ENCODE data around the gene PEAR1. TPM values are rescaled to one million over a fixed set of nuclear protein-coding genes. Genes with fewer than 3 reads are reported as not detected.
A peak's percentile ranks its signal among the peaks of the same experiment; 100 is the strongest.

PEAR1 gene
- polyA plus RNA-seq, 1 of the 3 experiments (the other 2 are of a cell fraction) = 1.2 TPM

DNA sequence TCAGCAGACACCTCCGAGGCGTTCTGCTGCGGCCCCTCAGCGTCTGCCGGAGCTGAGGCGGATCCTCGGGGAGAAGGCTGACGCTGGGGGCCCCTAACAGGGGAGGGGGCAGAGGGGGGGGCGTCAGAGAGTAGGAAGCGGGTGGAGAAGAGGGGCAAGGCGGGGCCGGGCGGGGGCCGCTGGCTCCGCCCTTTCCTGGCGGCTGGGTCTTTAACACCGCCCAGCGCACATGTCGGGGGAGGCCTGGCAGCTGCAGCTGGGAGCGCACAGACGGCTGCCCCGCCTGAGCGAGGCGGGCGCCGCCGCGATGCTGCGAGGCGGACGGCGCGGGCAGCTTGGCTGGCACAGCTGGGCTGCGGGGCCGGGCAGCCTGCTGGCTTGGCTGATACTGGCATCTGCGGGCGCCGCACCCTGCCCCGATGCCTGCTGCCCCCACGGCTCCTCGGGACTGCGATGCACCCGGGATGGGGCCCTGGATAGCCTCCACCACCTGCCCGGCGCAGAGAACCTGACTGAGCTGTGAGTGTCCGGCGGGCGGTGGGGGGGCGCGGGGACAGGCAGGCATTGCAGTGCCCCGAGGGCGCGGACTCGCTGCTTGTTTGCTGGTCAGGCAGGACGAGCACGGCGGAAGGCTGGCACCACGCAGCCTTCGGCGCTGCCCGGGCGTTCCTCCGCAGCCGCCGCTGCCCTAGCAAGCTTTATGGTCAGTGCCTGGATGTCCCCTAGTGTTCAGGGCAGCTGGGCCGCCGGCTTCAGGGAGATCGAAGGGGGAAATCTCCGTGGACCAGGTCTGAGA, 32.7 kb upstream of the PEAR1 start, which contains the start of gene NTRK1:
Gene NTRK1 (plus strand): TSS at position 238 of the 796 bp plus-strand sequence. CDS start 70 bp downstream, at position 308.
- Histone ChIP-seq H3K27ac (ENCODE audit: low read depth in 2 of 2, low read length in 1 of 2) (peak within 1 kb of the TSS in 1 of 2 experiments; percentile 97; a peak in 2 of 4 replicates), H3K9me3 (no peaks in the 10 kb centered on the region), H3K4me3 (ENCODE audit: low read depth in 2 of 2, low read length in 1 of 2) (peak within 1 kb of the TSS; percentile 54 to 64), H3K27me3 (ENCODE audit: insufficient read depth) (peaks cover 39% of the 10 kb centered on the region), H3K4me2 (peak within 1 kb of the TSS; percentile 91), H3K4me1 (ENCODE audit: control insufficient read depth in 1 of 2, insufficient read depth in 2 of 2, low read depth in 1 of 2, low read length in 1 of 2) (peaks cover 3 to 74% of the 10 kb centered on the region in 2 experiments; a peak in 2 of 4 replicates), H3K36me3 (replicated peaks in 1 of 2; ENCODE audit: control insufficient read depth in 1 of 2, insufficient read depth in 2 of 2, low read length in 1 of 2) (no peaks in the 10 kb centered on the region), H2AFZ (ENCODE audit: low read depth) (peak within 1 kb of the TSS; percentile 76; the same call in 1 of the 2 replicates), H3K9ac (no peak within 1 kb of the TSS), H3K9me2 (no peaks in the 10 kb centered on the region), H3K79me2 (ENCODE audit: insufficient read depth) (no peaks in the 10 kb centered on the region), H4K20me1 (ENCODE audit: insufficient read depth) (no peaks in the 10 kb centered on the region), H3F3A (replicated peaks; ENCODE audit: insufficient read depth) (peaks cover 4% of the 10 kb centered on the region)
- DNase-seq = peak; percentile 95
- CTCF ChIA-PET = interaction anchor here (0.7 to 22.1 kb wide), 49 partner anchors 10 to 281 kb away, joined by 3 to 566 read pairs (median 6); partner anchors contain the start of genes CRABP2, HDGF, ISG20L2 and METTL25B
- TF ChIP-seq SMC3 (IDR thresholded peaks at IDR 0.05; ENCODE audit: low read depth, low read length) (no peak), MXI1 (IDR thresholded peaks at IDR 0.05; ENCODE audit: low read depth, low read length) (peak; percentile 95), FOXJ3 (CRISPR knock-in tag; IDR thresholded peaks at IDR 0.05) (no peak), RCOR1 (IDR thresholded peaks at IDR 0.05; ENCODE audit: low read length) (no peak), RAD21 (IDR thresholded peaks at IDR 0.05; ENCODE audit: low read length) (no peak; the same call in 1 of the 2 replicates), RXRA (IDR thresholded peaks at IDR 0.05; ENCODE audit: borderline replicate concordance, low read depth) (no peak), SIN3A (IDR thresholded peaks at IDR 0.05; ENCODE audit: borderline replicate concordance, low read depth, low read length) (peak; percentile 75; the same call in 1 of the 2 replicates)
- TF ChIP-seq, protein P1, sequence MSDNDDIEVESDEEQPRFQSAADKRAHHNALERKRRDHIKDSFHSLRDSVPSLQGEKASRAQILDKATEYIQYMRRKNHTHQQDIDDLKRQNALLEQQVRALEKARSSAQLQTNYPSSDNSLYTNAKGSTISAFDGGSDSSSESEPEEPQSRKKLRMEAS (IDR thresholded peaks at IDR 0.05; ENCODE audit: low read depth) = 0 out of 2 replicates have a peak, but pooled peaks have one; percentile 32
- TF ChIP-seq, protein P2, sequence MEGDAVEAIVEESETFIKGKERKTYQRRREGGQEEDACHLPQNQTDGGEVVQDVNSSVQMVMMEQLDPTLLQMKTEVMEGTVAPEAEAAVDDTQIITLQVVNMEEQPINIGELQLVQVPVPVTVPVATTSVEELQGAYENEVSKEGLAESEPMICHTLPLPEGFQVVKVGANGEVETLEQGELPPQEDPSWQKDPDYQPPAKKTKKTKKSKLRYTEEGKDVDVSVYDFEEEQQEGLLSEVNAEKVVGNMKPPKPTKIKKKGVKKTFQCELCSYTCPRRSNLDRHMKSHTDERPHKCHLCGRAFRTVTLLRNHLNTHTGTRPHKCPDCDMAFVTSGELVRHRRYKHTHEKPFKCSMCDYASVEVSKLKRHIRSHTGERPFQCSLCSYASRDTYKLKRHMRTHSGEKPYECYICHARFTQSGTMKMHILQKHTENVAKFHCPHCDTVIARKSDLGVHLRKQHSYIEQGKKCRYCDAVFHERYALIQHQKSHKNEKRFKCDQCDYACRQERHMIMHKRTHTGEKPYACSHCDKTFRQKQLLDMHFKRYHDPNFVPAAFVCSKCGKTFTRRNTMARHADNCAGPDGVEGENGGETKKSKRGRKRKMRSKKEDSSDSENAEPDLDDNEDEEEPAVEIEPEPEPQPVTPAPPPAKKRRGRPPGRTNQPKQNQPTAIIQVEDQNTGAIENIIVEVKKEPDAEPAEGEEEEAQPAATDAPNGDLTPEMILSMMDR (IDR thresholded peaks at IDR 0.05) = no peak
- POLR2A ChIA-PET = interaction anchor here (0.6 to 6.4 kb wide), 26 partner anchors 9 to 184 kb away, joined by 3 to 97 read pairs (median 4); partner anchors contain the start of genes HDGF, ISG20L2, METTL25B and MRPL24
- 5% methylated on average over 10 of the region's 69 CpGs for WGBS (ENCODE audit: low lambda C conversion rate)

DNA sequence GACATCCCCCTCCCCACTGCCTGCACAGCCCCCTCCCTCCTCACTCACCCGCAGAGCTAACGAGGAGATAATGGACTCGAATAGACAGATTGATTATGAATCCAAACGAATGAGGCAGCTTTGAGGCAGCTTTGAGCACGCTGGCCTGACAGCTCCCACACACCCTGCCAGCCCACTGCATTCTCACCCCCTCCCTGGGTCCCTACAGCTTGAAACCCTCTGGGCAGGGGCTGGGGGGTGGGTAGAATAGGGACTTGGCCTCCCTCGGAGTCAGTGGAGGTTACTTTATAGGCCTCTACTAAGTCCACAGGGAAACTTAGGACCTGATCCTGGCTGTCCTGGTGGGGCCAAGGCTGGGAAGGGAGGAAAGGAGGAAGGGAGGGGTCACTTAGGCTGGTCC, 30.9 kb upstream of the PEAR1 start:
- Histone ChIP-seq H3K9me2 (no peaks in the 10 kb centered on the region), H3K4me1 (ENCODE audit: control insufficient read depth in 1 of 2, insufficient read depth in 2 of 2, low read depth in 1 of 2, low read length in 1 of 2) (peaks cover 3 to 60% of the 10 kb centered on the region in 2 experiments; a peak in 2 of 4 replicates), H3F3A (replicated peaks; ENCODE audit: insufficient read depth) (peaks cover 4% of the 10 kb centered on the region), H3K9me3 (no peaks in the 10 kb centered on the region), H3K4me2 (no peak overlapping the region), H3K4me3 (ENCODE audit: low read depth in 2 of 2, low read length in 1 of 2) (peak overlapping the region in 1 of 2 experiments; percentile 17; a peak in 1 of 4 replicates), H3K27me3 (ENCODE audit: insufficient read depth) (peaks cover 33% of the 10 kb centered on the region), H2AFZ (ENCODE audit: low read depth) (no peak overlapping the region), H3K36me3 (replicated peaks in 1 of 2; ENCODE audit: control insufficient read depth in 1 of 2, insufficient read depth in 2 of 2, low read length in 1 of 2) (no peaks in the 10 kb centered on the region), H3K27ac (ENCODE audit: low read depth in 2 of 2, low read length in 1 of 2) (peak overlapping the region in 1 of 2 experiments; percentile 39; a peak in 2 of 4 replicates), H4K20me1 (ENCODE audit: insufficient read depth) (no peaks in the 10 kb centered on the region), H3K9ac (no peak overlapping the region), H3K79me2 (ENCODE audit: insufficient read depth) (no peaks in the 10 kb centered on the region)
- ChIA-PET CTCF (interaction anchor here (4.2 to 22.1 kb wide), 6 partner anchors 20 to 172 kb away, joined by 71 to 566 read pairs (median 280); partner anchors contain the start of genes ISG20L2, METTL25B and PEAR1), POLR2A (interaction anchor here (1.0 to 3.9 kb wide), 7 partner anchors 22 to 66 kb away, joined by 3 to 27 read pairs (median 4); no protein-coding TSS in a partner anchor)
- 88% methylated on average over 6 of the region's 6 CpGs for WGBS (ENCODE audit: low lambda C conversion rate)
- DNase-seq = no peak
- no peak for TF ChIP-seq EZH2phosphoT487 (IDR thresholded peaks at IDR 0.05; ENCODE audit: borderline replicate concordance, low read depth)
- no peak for TF ChIP-seq ELF1 (IDR thresholded peaks at IDR 0.05)
- no peak for TF ChIP-seq GABPA (IDR thresholded peaks at IDR 0.05; ENCODE audit: low read depth)
- TF ChIP-seq RAD21 (IDR thresholded peaks at IDR 0.05; ENCODE audit: low read length) = no peak
- TF ChIP-seq MXI1 (IDR thresholded peaks at IDR 0.05; ENCODE audit: low read depth, low read length) = no peak
- no peak for TF ChIP-seq EP300 (IDR thresholded peaks at IDR 0.05; ENCODE audit: borderline replicate concordance in 1 of 2, low read depth in 1 of 2, low read length in 1 of 2)
- TF ChIP-seq, protein P3, sequence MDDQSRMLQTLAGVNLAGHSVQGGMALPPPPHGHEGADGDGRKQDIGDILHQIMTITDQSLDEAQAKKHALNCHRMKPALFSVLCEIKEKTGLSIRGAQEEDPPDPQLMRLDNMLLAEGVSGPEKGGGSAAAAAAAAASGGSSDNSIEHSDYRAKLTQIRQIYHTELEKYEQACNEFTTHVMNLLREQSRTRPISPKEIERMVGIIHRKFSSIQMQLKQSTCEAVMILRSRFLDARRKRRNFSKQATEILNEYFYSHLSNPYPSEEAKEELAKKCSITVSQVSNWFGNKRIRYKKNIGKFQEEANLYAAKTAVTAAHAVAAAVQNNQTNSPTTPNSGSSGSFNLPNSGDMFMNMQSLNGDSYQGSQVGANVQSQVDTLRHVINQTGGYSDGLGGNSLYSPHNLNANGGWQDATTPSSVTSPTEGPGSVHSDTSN (IDR thresholded peaks at IDR 0.05) = no peak
- TF ChIP-seq RCOR1 (IDR thresholded peaks at IDR 0.05; ENCODE audit: low read length) = no peak
- TF ChIP-seq NRF1 (IDR thresholded peaks at IDR 0.05; ENCODE audit: low read depth, low read length) = no peak
- TF ChIP-seq, protein P4, sequence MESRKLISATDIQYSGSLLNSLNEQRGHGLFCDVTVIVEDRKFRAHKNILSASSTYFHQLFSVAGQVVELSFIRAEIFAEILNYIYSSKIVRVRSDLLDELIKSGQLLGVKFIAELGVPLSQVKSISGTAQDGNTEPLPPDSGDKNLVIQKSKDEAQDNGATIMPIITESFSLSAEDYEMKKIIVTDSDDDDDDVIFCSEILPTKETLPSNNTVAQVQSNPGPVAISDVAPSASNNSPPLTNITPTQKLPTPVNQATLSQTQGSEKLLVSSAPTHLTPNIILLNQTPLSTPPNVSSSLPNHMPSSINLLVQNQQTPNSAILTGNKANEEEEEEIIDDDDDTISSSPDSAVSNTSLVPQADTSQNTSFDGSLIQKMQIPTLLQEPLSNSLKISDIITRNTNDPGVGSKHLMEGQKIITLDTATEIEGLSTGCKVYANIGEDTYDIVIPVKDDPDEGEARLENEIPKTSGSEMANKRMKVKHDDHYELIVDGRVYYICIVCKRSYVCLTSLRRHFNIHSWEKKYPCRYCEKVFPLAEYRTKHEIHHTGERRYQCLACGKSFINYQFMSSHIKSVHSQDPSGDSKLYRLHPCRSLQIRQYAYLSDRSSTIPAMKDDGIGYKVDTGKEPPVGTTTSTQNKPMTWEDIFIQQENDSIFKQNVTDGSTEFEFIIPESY (IDR thresholded peaks at IDR 0.05; ENCODE audit: borderline replicate concordance, low read depth) = no peak
- no peak for TF ChIP-seq TEAD4 (IDR thresholded peaks at IDR 0.05; ENCODE audit: borderline replicate concordance, insufficient read depth)
